Ovary (tissue), 9 donors: ENCODE measurements around the gene TSC22D4. TPM values are rescaled to one million over a fixed set of nuclear protein-coding genes. Genes with fewer than 3 reads are reported as not detected.

Experiments used
- DNase-seq, 5 donors: peaks; one replicate each; pipeline ENCODE4 v3.0.0-alpha.2; 2019 to 2020
- H3K27ac ChIP-seq, 2 donors: fragments of 200-600 bp; one replicate each; pipeline versions ENCODE4 v1.5.1 to v1.8.0; 2019 to 2022
- H3K27me3 ChIP-seq: fragments of 200-600 bp; one replicate; pipeline ENCODE4 v1.8.0; 2022
- H3K36me3 ChIP-seq: fragments of 200-600 bp; sonication (generic); one replicate; pipeline ENCODE4 v1.5.1; 2019
- H3K4me1 ChIP-seq: one replicate; pipeline ENCODE4 v1.8.1; 2013; ENCODE audit warnings: mild to moderate bottlenecking, moderate library complexity; ENCODE audit not compliant: insufficient read depth
- H3K4me3 ChIP-seq: fragments of 200-600 bp; sonication (generic); one replicate; pipeline ENCODE4 v1.5.1; 2017
- H3K9me3 ChIP-seq, 2 donors: fragments of 200-600 bp in 1 of 2; sonication (generic) in 1 of 2; one replicate each; pipeline versions ENCODE4 v1.5.1 to v1.8.1; 2013 to 2019; ENCODE audit warnings: mild to moderate bottlenecking in 1 of 2, moderate library complexity in 1 of 2
- EP300 ChIP-seq: sonication (generic); formaldehyde crosslinking; IDR thresholded peaks from one replicate; pipeline ENCODE4 v1.6.1; 2017; ENCODE audit warnings: antibody characterized with exemption
- POLR2A ChIP-seq: fragments of 450-650 bp; IDR thresholded peaks from one replicate; pipeline ENCODE4 v1.6.1; 2017; ENCODE audit warnings: antibody characterized with exemption, mild to moderate bottlenecking, moderate library complexity
- WGBS, 3 donors: extraction: QIAGEN DNeasy Blood & Tissue Kit in 1 of 3; methylation state at CpG; one replicate each; pipeline versions ENCODE4 v1.1.5 to v1.1.7; 2013 to 2017; 5-methylcytosine and 5-hydroxymethylcytosine counted together
- intact Hi-C, 4 donors: fragments of 100-400 bp; cut with DNase I; formaldehyde crosslinking; loops; one replicate each; pipeline versions ENCODE4 v1.11.0 to v1.15.1; 2022 to 2023
- polyA plus RNA-seq, 2 donors: library from polyadenylated mRNA; stranded (reverse); fragments of 200-250 nt in 1 of 2; fragments of 350-450 nt in 1 of 2; fragmentation: Illumina TruSeq in 1 of 2; extraction: RNeasy Lipid Tissue Mini Kit (QIAGEN cat#74804) in 1 of 2; gene quantifications; one replicate each; pipeline ENCODE4 v1.2.3, GENCODE V29; 2013 to 2014
- total RNA-seq, 7 donors: library from RNA; depleted of rRNA in 2 of 7; stranded (reverse); fragments of >200 nt in 2 of 7; fragmentation: NEBNext Ultra II Directional in 3 of 7; extraction: Animal tissue kit (Norgen Biotek cat#: 25700) in 3 of 7; gene quantifications; one replicate each; pipeline versions ENCODE4 v1.1.0 to v1.2.4, GENCODE V29; 2016 to 2023
- TF ChIP-seq, protein P1 (sequence below), 3 donors: fragments of 450-650 bp in 2 of 3; fragments of 200-600 bp in 1 of 3; IDR thresholded peaks; one replicate each; pipeline versions ENCODE4 v1.5.1 to v1.8.0; 2016 to 2022; ENCODE audit warnings: antibody characterized with exemption in 3 of 3, mild to moderate bottlenecking in 1 of 3
- donor health status: DM: no; HTN: no; CAD: no; lungs with moderate emphysema.
- donor health status: DM: no; HTN: no; CAD: no.
- donor health status: Bipolar disorder and iron deficiency.
- donor health status: DM: yes; HTN: yes; CAD: no.
- donor health status: DM: no; HTN: no; CAD: no.
- donor health status: DM: yes; HTN: yes; CAD: no.

TSC22D4 gene
- total and polyA plus RNA-seq, 9 donors = 6.5 to 57.3 (median 40.4) TPM

DNA sequence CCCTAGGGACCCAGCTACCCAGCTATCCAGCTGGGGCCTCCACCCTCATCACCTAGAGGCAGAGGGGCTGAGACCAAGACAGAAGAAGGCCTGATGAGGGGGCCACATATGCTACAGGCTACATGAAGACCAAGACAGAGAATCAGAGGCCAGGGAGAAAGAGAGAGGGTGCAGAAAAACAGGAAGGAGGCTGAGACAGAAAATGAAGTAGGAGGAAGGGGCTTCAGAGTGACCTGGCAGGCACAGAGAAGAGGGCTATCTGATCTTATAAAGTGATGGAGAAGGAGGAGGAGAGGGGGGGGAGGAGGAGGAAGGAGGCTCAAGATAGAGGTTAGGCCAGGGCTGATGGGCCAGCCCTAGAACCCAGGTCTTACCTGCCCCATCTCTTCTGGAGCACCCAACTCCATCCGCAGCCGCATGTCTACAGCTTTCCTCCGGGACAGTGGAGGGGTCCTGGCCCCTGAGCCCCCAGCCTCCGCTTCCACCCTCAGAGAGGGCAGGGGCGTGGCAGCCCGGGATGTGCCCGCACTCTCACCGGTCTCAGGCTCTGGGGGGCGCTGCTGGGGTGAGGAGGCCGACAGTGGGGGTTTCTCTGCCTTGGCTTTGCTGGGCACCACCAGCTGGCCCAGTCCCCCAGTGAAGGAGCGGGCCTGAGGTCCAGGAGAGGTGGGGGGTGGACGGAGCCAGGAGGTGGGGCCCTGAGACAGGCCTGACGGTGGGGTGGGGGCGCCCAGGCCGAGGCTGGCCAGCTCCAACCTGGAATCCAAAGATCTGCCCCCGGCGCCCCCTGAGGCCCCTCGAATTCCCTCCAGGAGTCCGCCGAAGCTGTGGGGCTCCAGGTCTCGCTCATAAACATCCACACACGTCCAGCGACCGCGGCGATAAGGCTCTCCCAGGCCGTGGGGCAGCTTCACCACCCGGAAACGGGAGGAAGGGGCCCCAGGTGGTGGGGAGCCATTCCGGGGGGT, 1.8 kb downstream of the TSC22D4 start:
- no peak for TF ChIP-seq POLR2A
- no peak for TF ChIP-seq EP300
- TF ChIP-seq, protein P1, sequence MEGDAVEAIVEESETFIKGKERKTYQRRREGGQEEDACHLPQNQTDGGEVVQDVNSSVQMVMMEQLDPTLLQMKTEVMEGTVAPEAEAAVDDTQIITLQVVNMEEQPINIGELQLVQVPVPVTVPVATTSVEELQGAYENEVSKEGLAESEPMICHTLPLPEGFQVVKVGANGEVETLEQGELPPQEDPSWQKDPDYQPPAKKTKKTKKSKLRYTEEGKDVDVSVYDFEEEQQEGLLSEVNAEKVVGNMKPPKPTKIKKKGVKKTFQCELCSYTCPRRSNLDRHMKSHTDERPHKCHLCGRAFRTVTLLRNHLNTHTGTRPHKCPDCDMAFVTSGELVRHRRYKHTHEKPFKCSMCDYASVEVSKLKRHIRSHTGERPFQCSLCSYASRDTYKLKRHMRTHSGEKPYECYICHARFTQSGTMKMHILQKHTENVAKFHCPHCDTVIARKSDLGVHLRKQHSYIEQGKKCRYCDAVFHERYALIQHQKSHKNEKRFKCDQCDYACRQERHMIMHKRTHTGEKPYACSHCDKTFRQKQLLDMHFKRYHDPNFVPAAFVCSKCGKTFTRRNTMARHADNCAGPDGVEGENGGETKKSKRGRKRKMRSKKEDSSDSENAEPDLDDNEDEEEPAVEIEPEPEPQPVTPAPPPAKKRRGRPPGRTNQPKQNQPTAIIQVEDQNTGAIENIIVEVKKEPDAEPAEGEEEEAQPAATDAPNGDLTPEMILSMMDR (IDR thresholded peaks at IDR 0.05) = no peak
- DNase-seq = peak in 4 of 5 donors; percentile 45 to 62 (median 58)
- 7 to 8% (median 8%) methylated on average over 22 to 30 of the region's 30 CpGs for WGBS, 3 donors
- peak overlapping the region; percentile 61 to 76 for H3K27ac ChIP-seq
- peaks cover 10% of the 10 kb centered on the region for H3K4me1 ChIP-seq
- H3K9me3 ChIP-seq = no peaks in the 10 kb centered on the region
- no peaks in the 10 kb centered on the region for H3K36me3 ChIP-seq
- intact Hi-C loops = loop anchor here in 3 of 4 donors (5.0 to 10.0 kb wide), 4 partner anchors 80 to 608 kb away; partner anchors contain the start of genes TRIP6 (in 2 of the 3), SLC12A9 (in 1 of the 3) and TRIM56 (in 1 of the 3)
- H3K4me3 ChIP-seq = peak overlapping the region; percentile 98
- H3K27me3 ChIP-seq = no peaks in the 10 kb centered on the region

DNA sequence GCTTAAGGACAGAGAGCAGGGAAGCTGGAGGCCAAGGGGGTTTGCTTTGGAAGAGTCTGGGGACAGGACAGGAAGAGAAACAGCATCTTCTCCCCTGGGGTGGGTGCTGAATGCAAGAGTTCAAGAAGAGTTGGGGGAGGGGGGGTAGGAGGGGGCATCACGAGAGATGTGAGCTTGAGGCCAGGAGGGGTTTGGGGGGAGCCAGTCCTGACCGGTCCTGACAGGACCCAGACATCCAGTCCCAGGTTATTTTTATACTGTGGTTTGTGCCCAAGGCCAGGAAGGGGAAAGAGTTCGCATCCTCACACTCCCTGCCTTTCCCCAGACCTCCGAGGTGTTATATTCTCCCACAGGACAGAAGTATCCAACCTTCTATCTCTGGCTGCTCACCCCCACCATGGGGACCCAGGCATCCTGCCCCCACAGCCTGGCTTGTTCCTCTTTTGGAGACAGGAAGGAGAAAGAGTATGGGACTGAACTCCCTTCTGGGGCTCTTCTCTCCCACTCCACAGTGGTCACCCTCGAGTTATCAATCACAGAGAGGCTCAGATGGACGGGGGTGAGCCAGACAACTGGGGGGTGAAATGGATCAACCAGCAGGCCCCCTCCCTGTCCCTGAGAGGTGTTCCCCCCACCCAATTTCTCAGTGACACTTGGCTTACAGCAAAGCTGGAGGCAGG, 2.8 kb downstream of the TSC22D4 start:
- peaks cover 10% of the 10 kb centered on the region for H3K4me1 ChIP-seq
- 9 to 16% (median 14%) methylated on average over 6 of the region's 6 CpGs for WGBS, 3 donors

DNA sequence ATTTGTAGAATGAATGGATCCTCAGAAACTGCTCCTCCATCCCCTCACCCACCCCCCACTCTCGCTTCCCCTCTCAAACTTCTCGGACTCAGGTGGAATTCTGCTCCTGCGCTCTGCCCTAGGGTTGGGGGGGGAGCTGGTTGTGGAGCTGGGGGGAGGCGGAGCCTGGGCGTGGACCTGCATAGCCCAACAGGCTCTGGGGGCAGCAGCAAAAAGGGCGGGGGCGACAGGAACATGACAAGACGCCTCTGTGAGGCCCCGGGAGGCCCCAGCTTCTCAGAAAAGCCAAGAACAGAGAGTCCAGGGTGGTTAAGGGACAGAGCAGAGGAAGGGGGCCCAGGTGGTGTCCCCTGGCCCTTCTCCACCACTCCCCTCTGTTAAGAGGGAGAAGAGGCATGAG, 3.5 kb downstream of the TSC22D4 start:
- TF ChIP-seq POLR2A (no peak), EP300 (no peak)
- TF ChIP-seq, protein P1 (IDR thresholded peaks at IDR 0.05) = no peak
- 40 to 44% (median 44%) methylated on average over 9 of the region's 9 CpGs for WGBS, 3 donors
- Histone ChIP-seq H3K27me3 (no peaks in the 10 kb centered on the region), H3K4me3 (peak overlapping the region; percentile 5), H3K9me3 (no peaks in the 10 kb centered on the region), H3K27ac (peak overlapping the region; percentile 22 to 76), H3K4me1 (peaks cover 10% of the 10 kb centered on the region), H3K36me3 (no peaks in the 10 kb centered on the region)
- intact Hi-C loops = loop anchor here in 3 of 4 donors (5.0 to 10.0 kb wide), 4 partner anchors 82 to 609 kb away; partner anchors contain the start of genes TRIP6 (in 2 of the 3), SLC12A9 (in 1 of the 3) and TRIM56 (in 1 of the 3)
- peak in 3 of 5 donors; percentile 39 to 57 (median 51) for DNase-seq

More for the DNA sequence above, 2.8 kb downstream of the TSC22D4 start:
- TF ChIP-seq EP300 = no peak
- TF ChIP-seq, protein P1 (IDR thresholded peaks at IDR 0.05) = no peak
- no peak for TF ChIP-seq POLR2A
- H3K4me3 ChIP-seq = peak overlapping the region; percentile 98
- H3K27me3 ChIP-seq = no peaks in the 10 kb centered on the region
- no peaks in the 10 kb centered on the region for H3K9me3 ChIP-seq
- intact Hi-C loops = loop anchor here in 3 of 4 donors (5.0 to 10.0 kb wide), 4 partner anchors 81 to 609 kb away; partner anchors contain the start of genes TRIP6 (in 2 of the 3), SLC12A9 (in 1 of the 3) and TRIM56 (in 1 of the 3)
- no peaks in the 10 kb centered on the region for H3K36me3 ChIP-seq
- peak overlapping the region; percentile 22 to 76 for H3K27ac ChIP-seq
- peak in 1 of 5 donors; percentile 50 for DNase-seq
